Germinal center (tissue), 1 donor: ENCODE results near the gene AP1M2.
"Not testable (repeated sequence)": the region's sequence is repeated elsewhere in the genome, so short reads cannot be mapped to it uniquely, and the experiment has no call there.

Source experiments
- DNase-seq: peaks from one replicate; pipeline ENCODE4 v3.0.0; 2012; ENCODE audit warnings: mixed read lengths, low spot score

Gene AP1M2

GRCh38 chr19:10565028-10565566, 22.0 kb downstream of the AP1M2 start:
- DNase-seq = peak; percentile 84

- DNase-seq = no peak
Observed at GRCh38 chr19:10562609-10563008, 24.5 kb downstream of the AP1M2 start.

DNA sequence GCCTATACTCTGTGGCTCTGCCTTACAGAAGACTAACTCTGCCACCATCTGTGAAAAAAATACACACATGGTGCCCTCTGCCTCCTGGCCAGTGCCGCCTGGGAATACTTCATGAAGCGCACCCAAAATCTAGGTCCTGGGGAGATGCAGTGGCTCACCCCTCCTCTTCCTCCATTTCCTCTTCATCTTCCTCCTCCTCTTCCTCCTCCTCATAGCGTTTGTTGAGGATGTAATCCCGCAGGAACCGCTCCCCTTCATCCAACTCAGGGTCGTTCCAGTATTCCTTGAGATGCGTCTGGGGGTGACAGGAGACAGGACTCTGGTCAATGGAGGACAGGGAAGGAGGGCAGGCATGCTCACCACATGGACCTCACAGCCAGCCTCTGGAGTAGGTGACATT, 27.0 kb downstream of the AP1M2 start:
- no peak for DNase-seq

DNA sequence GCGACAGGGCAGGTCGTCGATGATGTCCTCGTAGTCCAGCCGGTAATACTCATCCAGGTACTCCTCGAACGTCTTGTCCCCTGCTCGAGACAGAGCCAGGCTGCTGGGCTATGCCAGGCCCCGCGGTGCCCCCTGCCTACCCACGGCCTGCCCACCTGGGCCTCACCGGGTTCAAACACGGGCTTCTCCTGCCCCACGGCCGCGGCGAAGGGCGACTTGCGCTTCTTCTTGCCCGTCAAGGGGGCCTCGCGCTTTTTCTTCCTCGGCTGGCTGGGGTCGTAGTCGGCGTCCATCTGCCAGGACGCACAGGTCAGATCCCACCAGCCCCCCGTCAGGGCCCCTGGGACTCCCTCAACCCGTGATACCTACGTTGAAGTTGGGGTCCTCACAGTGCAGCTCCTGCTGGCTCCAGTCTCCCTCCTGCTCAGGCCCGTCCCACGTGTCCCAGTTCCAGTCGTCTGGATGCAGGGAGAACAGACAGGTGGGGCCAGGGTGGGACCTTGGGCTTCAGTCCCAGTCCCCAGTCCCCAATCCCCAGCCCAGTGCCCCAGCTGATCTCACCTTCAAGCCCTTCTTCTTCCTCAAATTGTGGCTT, 29.4 kb downstream of the AP1M2 start:
- no peak for DNase-seq

DNA sequence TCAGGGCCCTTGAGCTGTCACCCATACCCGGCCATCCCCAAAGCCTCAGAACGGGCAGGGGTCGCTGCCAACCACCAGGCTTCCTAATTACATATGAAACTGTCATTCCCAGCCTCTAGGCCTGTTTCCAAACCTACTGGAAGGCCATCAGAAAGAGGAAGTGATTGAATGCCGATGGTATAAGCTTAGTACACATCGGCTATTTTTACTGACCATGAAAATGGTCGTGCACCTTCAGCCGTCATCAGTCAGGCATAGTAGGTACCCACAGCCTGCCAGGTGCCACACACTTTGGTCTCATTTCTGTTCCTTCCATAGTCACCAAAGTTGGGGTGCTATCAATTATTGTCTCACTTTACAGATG, 31.5 kb downstream of the AP1M2 start:
- DNase-seq = no peak

DNA sequence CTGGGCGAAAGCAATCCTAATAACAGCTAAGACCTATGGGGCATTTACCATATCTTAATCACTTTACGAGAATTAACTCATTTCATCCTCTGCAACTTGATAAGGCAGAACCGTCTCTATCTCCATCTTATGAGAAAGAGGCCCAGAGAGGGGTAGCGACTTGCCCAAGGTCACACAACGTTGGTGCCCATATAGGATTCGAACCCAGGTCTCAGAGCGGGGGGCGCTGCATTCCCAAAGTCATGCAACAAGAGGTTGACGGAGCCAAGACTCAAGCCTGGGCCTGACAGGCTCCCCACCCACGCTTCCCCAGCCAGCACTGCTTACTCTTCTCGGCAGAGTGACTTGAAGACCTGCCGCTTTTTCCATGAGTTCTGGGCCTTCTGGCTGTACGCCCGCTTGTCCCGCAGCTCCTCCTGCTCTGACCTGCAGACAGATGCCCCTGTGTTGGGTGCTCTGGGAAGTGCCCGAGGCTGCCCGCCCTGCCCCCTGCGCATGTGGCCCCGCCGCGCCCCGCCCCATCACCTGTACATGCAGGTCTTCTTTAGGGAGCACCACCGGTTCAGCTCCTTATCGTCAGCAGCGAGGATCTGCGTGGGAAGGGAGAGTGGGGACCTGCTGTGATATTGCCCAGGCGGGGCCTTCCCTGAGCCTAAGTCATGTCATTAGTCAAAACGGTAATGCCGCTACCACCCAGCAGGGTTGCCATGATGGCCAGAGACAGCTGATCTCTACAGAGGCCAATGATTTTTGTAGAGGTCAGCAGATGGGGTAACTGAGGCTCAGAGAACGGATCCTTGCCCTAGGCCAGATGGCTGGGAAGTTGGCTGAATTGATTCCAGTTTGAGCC, 32.1 kb downstream of the AP1M2 start:
- no peak for DNase-seq

GRCh38 chr19:10553943-10554381, 33.1 kb downstream of the AP1M2 start:
- peak; percentile 57 for DNase-seq

DNA sequence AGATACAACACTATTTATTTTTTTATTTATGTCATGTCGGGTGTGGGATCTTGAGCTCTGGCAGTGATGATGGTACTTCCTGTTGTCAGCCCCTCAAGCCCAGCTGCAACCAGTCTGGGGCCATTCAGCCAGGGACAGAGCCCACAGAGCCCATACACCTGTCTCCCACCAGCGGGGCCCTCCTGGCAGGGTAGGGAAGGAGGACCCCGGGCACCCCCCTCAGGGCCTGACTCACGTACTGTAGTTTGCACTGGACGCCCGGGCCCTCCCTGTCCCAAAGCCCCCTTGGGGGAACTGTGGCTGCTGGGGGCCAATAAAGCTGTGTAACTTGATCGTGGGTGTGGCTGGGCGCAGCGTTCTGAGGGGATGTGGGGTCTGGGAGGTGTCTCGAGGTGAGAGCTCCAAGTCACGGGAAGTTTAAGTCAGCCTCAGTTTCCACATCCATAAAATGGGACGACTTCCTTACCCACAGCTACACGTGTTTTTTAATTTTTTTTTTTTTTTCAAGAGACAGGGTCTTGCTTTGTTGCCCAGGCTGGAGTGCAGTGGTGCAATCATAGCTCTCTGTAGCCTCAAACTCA, 33.9 kb downstream of the AP1M2 start:
- DNase-seq = no peak

DNA sequence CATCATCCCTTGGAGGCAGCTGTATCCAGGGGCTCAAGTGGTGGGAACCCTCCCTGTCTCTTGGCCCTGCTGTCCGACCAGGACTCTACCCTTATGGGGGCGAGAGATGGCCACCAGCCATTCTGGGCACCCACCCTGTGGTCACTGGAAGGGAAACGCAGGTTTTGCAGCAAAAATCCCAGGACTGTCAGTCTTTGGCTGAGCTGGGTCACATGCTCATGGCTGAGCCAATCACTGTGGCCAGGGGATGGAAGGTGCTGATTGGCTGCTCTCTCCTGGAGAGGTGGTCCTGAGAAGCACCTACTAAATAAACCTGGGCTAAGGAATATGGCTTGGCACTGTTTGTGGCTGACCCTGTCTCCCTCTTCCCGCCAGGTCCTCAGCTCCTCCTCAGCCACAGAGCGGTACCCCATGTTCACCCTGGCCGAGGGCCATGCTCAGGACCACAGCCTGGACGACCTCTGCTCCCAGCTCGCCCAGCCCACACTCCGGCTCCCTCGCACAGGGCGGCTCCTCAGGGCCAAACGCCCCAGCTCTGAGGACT, 34.5 kb downstream of the AP1M2 start:
- DNase-seq = peak; percentile 50

DNA sequence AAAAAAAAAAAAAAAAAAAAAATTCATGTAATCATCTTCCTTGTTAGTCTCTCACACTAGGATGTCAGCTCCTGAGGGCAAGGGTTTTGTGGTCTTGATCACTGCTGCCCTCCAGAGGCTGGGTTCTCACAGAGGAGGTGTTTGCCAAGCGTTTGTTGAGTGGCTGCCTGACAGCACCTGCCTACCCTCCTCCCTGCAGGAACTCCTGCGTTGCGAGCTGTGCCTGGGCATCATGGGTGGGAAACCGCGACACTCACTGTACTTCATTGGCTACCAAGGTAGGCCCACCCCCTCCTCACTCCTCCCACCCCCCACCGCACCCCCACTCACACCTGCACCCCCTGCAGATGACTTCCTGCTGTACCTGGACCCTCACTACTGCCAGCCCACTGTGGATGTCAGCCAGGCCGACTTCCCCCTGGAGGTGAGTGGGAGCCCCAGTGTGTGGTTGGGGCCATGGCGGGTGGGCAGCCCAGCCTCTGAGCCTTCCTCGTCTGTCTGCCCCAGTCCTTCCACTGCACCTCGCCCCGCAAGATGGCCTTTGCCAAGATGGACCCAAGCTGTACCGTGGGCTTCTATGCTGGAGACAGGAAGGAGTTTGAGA, 35.3 kb downstream of the AP1M2 start:
- DNase-seq = no peak

DNA sequence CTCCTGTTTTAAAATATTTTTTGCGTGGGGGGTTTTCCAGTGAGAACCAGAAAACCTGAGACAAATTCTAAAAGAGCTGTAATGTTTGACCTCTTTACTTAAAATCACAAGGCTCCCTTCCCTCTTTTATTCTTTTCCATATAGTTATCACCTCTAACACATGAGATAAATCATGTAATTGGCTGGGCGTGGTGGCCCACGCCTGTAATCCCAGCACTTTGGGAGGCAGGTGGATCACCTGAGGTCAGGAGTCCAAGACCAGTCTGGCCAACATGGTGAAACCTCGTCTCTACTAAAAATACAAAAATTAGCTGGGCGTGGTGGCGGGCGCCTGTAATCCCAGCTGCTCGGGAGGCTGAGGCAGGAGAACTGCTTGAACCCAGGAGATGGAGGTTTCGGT, 36.1 kb downstream of the AP1M2 start:
- not testable (repeated sequence) for DNase-seq

GRCh38 chr19:10550336-10550735, 36.8 kb downstream of the AP1M2 start:
- DNase-seq = no peak

DNA sequence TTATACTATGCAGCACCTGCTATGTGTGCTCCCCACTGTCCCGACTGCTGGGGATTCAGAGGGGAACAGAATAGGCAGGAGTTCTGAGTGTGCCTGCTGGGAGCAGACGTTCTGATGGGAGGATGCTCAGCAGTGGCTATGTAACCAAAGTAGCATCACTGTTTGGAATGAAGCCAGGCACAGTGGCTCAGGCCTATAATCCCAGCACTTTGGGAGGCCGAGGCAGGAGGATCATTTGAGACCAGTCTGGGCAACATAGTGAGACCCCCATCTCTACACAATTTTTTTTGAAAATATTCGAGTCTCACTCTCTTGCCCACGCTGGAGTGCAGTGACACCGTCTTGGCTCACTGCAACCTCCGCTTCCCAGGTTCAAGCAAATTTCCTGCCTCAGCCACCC, 37.4 kb downstream of the AP1M2 start:
- DNase-seq = no peak

DNA sequence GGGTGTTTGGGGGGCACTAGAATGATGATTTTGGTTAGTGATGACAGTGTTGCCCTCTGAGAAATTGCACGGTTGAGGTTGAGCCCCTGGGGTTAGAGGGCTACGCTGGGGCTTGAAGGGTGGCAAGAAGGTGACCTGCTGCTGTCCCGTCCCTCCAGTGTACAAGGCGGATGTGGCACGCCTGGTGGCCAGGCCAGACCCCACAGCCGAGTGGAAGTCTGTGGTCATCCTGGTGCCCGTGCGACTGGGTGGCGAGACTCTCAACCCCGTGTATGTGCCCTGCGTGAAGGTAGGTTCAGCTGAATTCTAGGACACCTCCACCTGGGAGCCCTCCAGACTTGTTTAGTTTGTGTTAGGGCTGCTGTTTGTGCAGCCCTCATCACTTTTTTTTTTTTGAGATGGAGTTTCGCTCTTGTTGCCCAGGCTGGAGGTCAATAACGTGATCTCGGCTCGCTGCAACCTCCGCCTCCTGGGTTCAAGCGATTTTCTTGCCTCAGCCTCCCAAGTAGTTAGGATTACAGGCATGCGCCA, 38.3 kb downstream of the AP1M2 start:
- DNase-seq = no peak

DNA sequence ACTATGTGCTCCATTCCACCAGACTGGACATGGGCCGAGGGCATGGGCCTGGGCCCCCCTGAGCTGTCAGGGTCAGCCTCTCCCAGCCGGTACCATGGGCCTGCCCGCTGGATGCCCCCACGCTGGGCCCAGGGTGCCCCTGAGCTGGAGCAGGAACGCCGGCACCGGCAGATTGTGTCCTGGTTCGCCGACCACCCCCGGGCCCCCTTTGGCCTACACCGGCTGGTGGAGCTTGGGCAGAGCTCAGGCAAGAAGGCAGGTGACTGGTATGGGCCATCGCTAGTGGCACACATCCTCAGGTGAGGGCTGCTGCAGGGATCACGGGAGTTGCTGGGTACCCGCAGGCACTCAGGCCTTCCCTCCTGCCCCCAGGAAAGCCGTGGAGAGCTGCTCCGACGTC, 40.3 kb downstream of the AP1M2 start:
- no peak for DNase-seq

GRCh38 chr19:10544753-10545251, 42.3 kb downstream of the AP1M2 start:
- DNase-seq = no peak

DNA sequence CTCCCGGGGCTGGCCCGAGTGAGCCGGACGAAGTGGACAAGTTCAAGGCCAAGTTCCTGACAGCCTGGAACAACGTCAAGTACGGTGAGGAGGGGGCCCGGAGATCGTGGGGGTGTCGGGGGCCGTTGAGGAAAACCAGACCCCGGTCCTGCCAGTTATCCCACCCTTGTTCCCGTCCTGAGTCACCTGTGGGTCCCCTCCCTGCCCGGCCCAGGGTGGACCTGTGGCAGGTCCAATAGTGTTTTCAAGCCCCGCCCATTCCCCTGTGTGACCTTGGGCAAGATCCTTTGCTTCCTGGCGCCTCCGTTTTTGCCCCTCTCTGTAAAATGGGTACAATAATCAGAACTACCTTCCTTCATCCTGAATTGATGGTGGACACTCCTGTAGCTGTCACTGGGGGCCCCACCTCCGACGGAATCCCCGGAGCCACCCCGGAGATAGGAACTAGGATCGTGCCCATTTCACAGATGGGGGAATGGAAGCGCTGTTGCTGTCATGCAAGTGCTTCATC, 42.8 kb downstream of the AP1M2 start:
- no peak for DNase-seq

- peak; percentile 96 for DNase-seq
Observed at GRCh38 chr19:10543420-10544241, 43.5 kb downstream of the AP1M2 start, which contains the start of gene ATG4D. ATG4D (plus strand) TSS chr19:10543904; CDS start chr19:10544091, 187 bp downstream.

DNA sequence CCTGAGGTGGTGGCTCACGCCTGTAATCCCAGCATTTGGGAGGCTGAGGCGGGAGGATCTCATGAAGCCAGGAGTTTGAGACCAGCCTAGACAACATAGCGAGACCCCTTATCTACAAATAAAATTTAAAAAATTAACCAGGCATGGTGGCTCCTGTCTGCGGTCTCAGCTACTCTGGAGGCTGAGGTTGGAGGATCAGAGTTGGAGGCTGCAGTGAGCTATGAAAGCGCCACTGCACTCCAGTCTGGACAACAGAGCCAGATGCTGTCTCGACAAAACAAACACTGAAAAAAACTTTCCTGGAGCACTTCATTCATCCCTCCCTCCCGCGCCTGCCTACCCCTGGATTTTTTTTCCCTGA, 44.1 kb downstream of the AP1M2 start:
- DNase-seq = no peak

DNA sequence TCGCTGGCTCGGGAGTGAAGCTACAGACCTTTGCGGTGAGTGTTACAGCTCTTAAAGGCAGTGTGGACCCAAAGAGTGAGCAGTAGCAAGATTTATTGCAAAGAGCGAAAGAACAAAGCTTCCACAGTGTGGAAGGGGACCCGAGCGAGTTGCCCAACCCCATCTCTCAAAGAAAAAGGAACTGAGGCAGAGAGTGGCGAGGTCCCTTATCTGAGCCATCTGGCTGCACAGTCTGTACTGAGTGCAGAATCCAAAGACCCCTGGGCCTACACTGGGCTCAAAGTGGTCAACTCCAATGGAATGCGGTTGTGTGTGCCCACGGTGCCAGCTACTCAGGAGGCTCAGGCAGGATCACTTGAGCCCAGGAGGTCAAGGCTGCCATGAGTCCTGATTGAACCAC, 48.1 kb downstream of the AP1M2 start:
- DNase-seq = not testable (repeated sequence)
